A673 (cell line): ENCODE results near the gene SRP19. TPM values are rescaled to one million over a fixed set of nuclear protein-coding genes. Genes with fewer than 3 reads are reported as not detected.

Source experiments
- BruUV-seq: library from RNA; stranded (reverse); fragments of 400-500 nt; replicated peaks from 2 replicates; lab custom pipeline; 2021; lab: Mats Ljungman, UMichigan
- CTCF ChIA-PET: fragments of 300-600 bp; sonication (Branson Sonifier 250); formaldehyde crosslinking; loops from one replicate; lab custom pipeline; 2022; ENCODE audit warnings: antibody characterized with exemption; lab: Charles Lee
- POLR2A ChIA-PET: fragments of 300-600 bp; sonication (Branson Sonifier 250); formaldehyde crosslinking; loops from one replicate; lab custom pipeline; 2022; ENCODE audit warnings: antibody characterized with exemption; ENCODE audit not compliant: low non-redundant PET; lab: Charles Lee
- DNase-seq: peaks from one replicate; pipeline ENCODE4 v3.0.0-alpha.2; 2015; ENCODE audit warnings: low spot score
- H3K27ac ChIP-seq: fragments of 200-600 bp; sonication (generic); 2 replicates; pipeline ENCODE4 v1.5.1; 2016; ENCODE audit warnings: mixed run types, low read depth, mild to moderate bottlenecking, mixed read lengths, antibody characterized with exemption, low read length; ENCODE audit not compliant: poor library complexity, severe bottlenecking
- H3K27me3 ChIP-seq: fragments of 200-600 bp; sonication (generic); replicated peaks from 2 replicates; pipeline ENCODE4 v1.6.1; 2017; ENCODE audit warnings: mixed run types, low read depth, mild to moderate bottlenecking, mixed read lengths, antibody characterized with exemption, low read length; ENCODE audit not compliant: insufficient read depth, poor library complexity
- H3K36me3 ChIP-seq: fragments of 200-600 bp; sonication (generic); 2 replicates; pipeline ENCODE4 v1.6.1; 2016; ENCODE audit warnings: mixed run types, mild to moderate bottlenecking, mixed read lengths, antibody characterized with exemption, low read length; ENCODE audit not compliant: insufficient read depth, poor library complexity, severe bottlenecking
- H3K4me1 ChIP-seq: fragments of 200-600 bp; sonication (generic); 2 replicates; pipeline ENCODE4 v1.6.1; 2017; ENCODE audit warnings: mixed run types, mild to moderate bottlenecking, mixed read lengths, antibody characterized with exemption, low read length; ENCODE audit not compliant: insufficient read depth, poor library complexity, severe bottlenecking
- H3K4me3 ChIP-seq: fragments of 200-600 bp; sonication (generic); 2 replicates; pipeline ENCODE4 v1.5.1; 2016; ENCODE audit warnings: low read depth, mixed run types, mild to moderate bottlenecking, mixed read lengths, low read length; ENCODE audit not compliant: poor library complexity, severe bottlenecking
- H3K9me3 ChIP-seq: fragments of 200-600 bp; sonication (generic); 2 replicates; pipeline ENCODE4 v1.6.1; 2016; ENCODE audit warnings: mixed run types, low read depth, mild to moderate bottlenecking, mixed read lengths, antibody characterized with exemption, low read length; ENCODE audit not compliant: poor library complexity, severe bottlenecking
- EZH2 ChIP-seq: fragments of 200-600 bp; sonication (generic); IDR thresholded peaks from 2 replicates; pipeline ENCODE4 v1.6.1; 2017; ENCODE audit warnings: borderline replicate concordance, low read depth, mild to moderate bottlenecking, mixed read lengths, antibody characterized with exemption, low read length; ENCODE audit not compliant: poor library complexity, severe bottlenecking
- intact Hi-C: fragments of 100-400 bp; cut with micrococcal nuclease; formaldehyde crosslinking; loops from one replicate; pipeline ENCODE4 v1.10.0; 2022; ENCODE audit not compliant: unreplicated experiment
- total RNA-seq: library from RNA; stranded (reverse); gene quantifications from 2 replicates; pipeline ENCODE4 v1.2.3, GENCODE V29; 2021
- TF ChIP-seq, protein P1 (sequence below): fragments of 300-800, 200-600 bp; sonication (generic); conservative IDR thresholded peaks from 2 replicates; pipeline ENCODE4 v1.5.1; 2017; ENCODE audit warnings: low read depth, mild to moderate bottlenecking, antibody characterized with exemption, low read length, moderate library complexity, mixed read lengths

Gene SRP19
- total RNA-seq, 1 experiment from 2014 or later = 73.9 TPM

DNA sequence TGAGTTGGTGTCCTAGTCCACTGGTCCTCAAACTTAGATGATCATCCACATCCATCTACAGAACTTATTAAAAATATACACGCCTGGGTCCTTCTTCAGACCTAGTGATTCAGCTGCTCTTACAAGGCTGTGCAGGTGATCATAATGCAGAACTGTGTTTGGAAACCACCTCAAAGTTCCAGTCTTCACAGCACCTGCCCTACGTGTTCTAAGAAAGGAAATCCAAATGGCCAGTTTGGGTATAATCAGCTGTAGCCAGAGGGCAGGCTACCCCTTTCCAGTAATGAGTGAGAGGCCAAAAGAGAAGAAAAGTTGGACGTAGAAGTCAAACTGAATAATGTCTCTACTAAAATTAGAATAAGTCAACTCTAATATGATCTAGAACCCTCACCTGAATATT, 45.5 kb downstream of the SRP19 start:
- DNase-seq = no peak
- no peak overlapping the region for H3K27ac ChIP-seq
- POLR2A ChIA-PET = no interaction called here
- H3K27me3 ChIP-seq = no peaks in the 10 kb centered on the region
- TF ChIP-seq, protein P1, sequence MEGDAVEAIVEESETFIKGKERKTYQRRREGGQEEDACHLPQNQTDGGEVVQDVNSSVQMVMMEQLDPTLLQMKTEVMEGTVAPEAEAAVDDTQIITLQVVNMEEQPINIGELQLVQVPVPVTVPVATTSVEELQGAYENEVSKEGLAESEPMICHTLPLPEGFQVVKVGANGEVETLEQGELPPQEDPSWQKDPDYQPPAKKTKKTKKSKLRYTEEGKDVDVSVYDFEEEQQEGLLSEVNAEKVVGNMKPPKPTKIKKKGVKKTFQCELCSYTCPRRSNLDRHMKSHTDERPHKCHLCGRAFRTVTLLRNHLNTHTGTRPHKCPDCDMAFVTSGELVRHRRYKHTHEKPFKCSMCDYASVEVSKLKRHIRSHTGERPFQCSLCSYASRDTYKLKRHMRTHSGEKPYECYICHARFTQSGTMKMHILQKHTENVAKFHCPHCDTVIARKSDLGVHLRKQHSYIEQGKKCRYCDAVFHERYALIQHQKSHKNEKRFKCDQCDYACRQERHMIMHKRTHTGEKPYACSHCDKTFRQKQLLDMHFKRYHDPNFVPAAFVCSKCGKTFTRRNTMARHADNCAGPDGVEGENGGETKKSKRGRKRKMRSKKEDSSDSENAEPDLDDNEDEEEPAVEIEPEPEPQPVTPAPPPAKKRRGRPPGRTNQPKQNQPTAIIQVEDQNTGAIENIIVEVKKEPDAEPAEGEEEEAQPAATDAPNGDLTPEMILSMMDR = no peak
- TF ChIP-seq EZH2 = no peak
- BruUV-seq = no TSS peak
- peaks cover 12% of the 10 kb centered on the region for H3K4me1 ChIP-seq
- H3K36me3 ChIP-seq = peaks cover 19% of the 10 kb centered on the region
- no peak overlapping the region for H3K4me3 ChIP-seq
- CTCF ChIA-PET = no interaction called here
- no peaks in the 10 kb centered on the region for H3K9me3 ChIP-seq
- intact Hi-C loops = no loop called here

DNA sequence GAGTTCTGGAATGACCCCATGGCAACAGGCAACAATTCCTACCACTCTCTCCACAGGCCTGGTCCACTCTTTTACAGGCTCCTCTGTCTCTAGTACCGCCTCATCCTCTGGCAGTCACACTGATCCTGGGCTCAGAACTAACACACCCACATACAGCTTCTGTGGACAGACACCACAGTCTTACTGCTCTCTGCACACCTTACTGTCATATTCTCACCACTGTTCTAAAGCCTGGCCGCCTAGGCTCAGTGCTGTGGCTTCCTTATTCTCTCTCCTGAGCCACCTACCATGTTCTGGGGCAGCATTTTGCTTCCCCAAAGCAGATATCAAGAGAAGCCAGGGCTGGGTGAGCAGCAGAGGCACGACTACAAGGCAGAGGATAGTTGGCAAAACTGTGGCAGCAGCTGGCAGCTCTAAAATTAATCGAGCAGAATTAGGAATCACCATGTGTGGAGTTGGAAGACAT, 46.1 kb downstream of the SRP19 start:
- intact Hi-C loops = no loop called here
- CTCF ChIA-PET = no interaction called here
- no peak for DNase-seq
- no peak for TF ChIP-seq EZH2
- TF ChIP-seq, protein P1 = no peak
- peaks cover 12% of the 10 kb centered on the region for H3K4me1 ChIP-seq
- POLR2A ChIA-PET = no interaction called here
- no peak overlapping the region for H3K27ac ChIP-seq
- H3K36me3 ChIP-seq = peaks cover 17% of the 10 kb centered on the region
- H3K27me3 ChIP-seq = no peaks in the 10 kb centered on the region
- H3K9me3 ChIP-seq = no peaks in the 10 kb centered on the region
- no TSS peak for BruUV-seq
- H3K4me3 ChIP-seq = no peak overlapping the region

DNA sequence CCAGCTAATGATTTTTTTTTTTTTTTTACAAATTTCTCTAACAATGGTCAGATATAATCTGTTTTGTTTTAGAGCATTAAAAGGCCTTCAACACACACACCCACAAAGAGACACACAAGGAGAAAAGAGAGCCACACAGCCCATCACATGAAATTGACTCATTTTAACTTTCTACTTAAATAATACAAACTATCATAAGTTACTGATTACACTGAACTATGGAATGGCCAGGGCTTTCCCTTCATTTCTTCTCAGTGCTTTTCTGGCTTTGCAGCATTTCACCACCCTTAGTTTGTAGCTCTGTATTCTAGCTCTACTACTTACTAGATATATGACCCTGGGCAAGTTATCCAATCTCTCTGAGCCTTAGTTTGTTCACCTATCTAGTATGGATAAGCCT, 47.8 kb downstream of the SRP19 start:
- no peak for TF ChIP-seq EZH2
- TF ChIP-seq, protein P1 = no peak
- peaks cover 21% of the 10 kb centered on the region for H3K36me3 ChIP-seq
- H3K27ac ChIP-seq = no peak overlapping the region
- CTCF ChIA-PET = no interaction called here
- no peaks in the 10 kb centered on the region for H3K9me3 ChIP-seq
- DNase-seq = no peak
- intact Hi-C loops = no loop called here
- no TSS peak for BruUV-seq
- H3K27me3 ChIP-seq = no peaks in the 10 kb centered on the region
- peaks cover 12% of the 10 kb centered on the region for H3K4me1 ChIP-seq
- POLR2A ChIA-PET = no interaction called here
- no peak overlapping the region for H3K4me3 ChIP-seq
